Keratinocyte (primary cell): ENCODE data around the gene MMP11.

Experiments used
- CTCF ChIP-seq, 3 experiments: IDR thresholded peaks in 1 of 3; conservative IDR thresholded peaks in 1 of 3; optimal IDR thresholded peaks in 1 of 3; 2 replicates in 2 of 3; 3 replicates in 1 of 3; pipeline versions ENCODE3 to v1.5.1; 2011; ENCODE audit warnings: low read length in 3 of 3, mild to moderate bottlenecking in 3 of 3, moderate library complexity in 2 of 3, control low read depth in 1 of 3, inconsistent platforms in 1 of 3; ENCODE audit not compliant: insufficient read depth in 2 of 3; ENCODE audit errors: extremely low read depth in 1 of 3
- EZH2 ChIP-seq: IDR thresholded peaks from one replicate; pipeline ENCODE4 v1.6.1; 2012; ENCODE audit warnings: inconsistent platforms, mild to moderate bottlenecking, low read length, moderate library complexity

DNA sequence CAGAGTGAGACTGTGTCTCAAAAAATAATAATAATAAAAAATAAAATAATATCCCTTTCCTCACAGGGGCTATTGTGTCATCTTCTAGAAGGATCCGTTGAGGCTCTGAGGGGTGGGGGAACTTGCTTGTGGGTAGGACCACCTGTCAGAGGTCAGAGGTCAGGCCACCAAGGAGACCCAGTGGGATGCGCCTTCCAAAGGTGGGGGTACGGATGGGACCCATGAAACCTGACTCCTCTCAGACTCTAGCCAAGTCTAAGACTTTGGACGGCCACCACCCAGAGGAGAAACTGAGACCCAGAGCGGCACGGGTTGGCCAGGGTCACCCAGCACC, 367 bp upstream of the MMP11 start:
- TF ChIP-seq CTCF (optimal IDR thresholded peaks at IDR 0.05 in 1 of 3, IDR thresholded peaks at IDR 0.05 in 1 of 3, conservative IDR thresholded peaks at IDR 0.05 in 1 of 3; ENCODE audit: extremely low read depth in 1 of 3, insufficient read depth in 2 of 3, low read length in 3 of 3) = no peak
- TF ChIP-seq EZH2 = no peak
